HepG2 (cell line): ENCODE measurements around the gene TM9SF3. TPM values are rescaled to one million over a fixed set of nuclear protein-coding genes. Genes with fewer than 3 reads are reported as not detected.

Source experiments
- NR2F2 ChIP-seq: IDR thresholded peaks from 2 replicates; pipeline ENCODE4 v1.6.1; 2012; ENCODE audit warnings: low read depth, inconsistent platforms, borderline replicate concordance
- PAXIP1 ChIP-seq: sonication (generic); formaldehyde crosslinking; conservative IDR thresholded peaks from 2 replicates; pipeline ENCODE4 v1.4.0; 2020; ENCODE audit warnings: mild to moderate bottlenecking, missing genetic modification reagents, moderate library complexity
- SATB2 ChIP-seq: sonication (generic); formaldehyde crosslinking; IDR thresholded peaks from 2 replicates; pipeline ENCODE4 v1.5.0; 2020; ENCODE audit warnings: missing genetic modification reagents
- SOX5 ChIP-seq: IDR thresholded peaks from 2 replicates; pipeline ENCODE4 v1.6.1; 2016; ENCODE audit warnings: borderline replicate concordance
- ZNF644 ChIP-seq: IDR thresholded peaks from 2 replicates; pipeline ENCODE4 v1.6.1; 2016; ENCODE audit warnings: low read depth
- ZNF800 ChIP-seq: sonication (generic); formaldehyde crosslinking; IDR thresholded peaks from 2 replicates; pipeline ENCODE4 v1.4.0; 2020; ENCODE audit warnings: missing genetic modification reagents
- ZSCAN21 ChIP-seq: sonication (generic); formaldehyde crosslinking; IDR thresholded peaks from 2 replicates; pipeline ENCODE4 v1.8.0; 2022; ENCODE audit warnings: mild to moderate bottlenecking, missing genetic modification reagents, moderate library complexity, borderline replicate concordance
- polyA plus RNA-seq, 8 experiments: library from polyadenylated mRNA; depleted of rRNA in 3 of 8; stranded (reverse) in 7 of 8; unstranded in 1 of 8; fragments of >200 nt; fragmentation: Illumina TruSeq in 4 of 8; extraction: Trizol in 4 of 8; gene quantifications; 2 replicates each; pipeline versions ENCODE4 v1.2.1 to v1.2.3, GENCODE V29; 2011 to 2016; ENCODE audit warnings: low read depth in 4 of 8, missing spikeins in 1 of 8, mixed read lengths in 1 of 8; ENCODE audit not compliant: insufficient read depth in 1 of 8
- total RNA-seq, 5 experiments: library from RNA; depleted of rRNA; stranded (reverse); fragments of >200 nt; fragmentation: Illumina TruSeq; extraction: Trizol; gene quantifications; 2 replicates each; pipeline ENCODE4 v1.2.3, GENCODE V29; 2016; ENCODE audit warnings: low read depth in 1 of 5
- TF ChIP-seq, protein P1 (sequence below): sonication (generic); formaldehyde crosslinking; IDR thresholded peaks from 2 replicates; pipeline ENCODE4 v1.5.1; 2020; ENCODE audit warnings: mild to moderate bottlenecking, missing genetic modification reagents, borderline replicate concordance
- TF ChIP-seq, protein P2 (sequence below): sonication (generic); formaldehyde crosslinking; IDR thresholded peaks from 2 replicates; pipeline ENCODE4 v1.4.0; 2020; ENCODE audit warnings: mild to moderate bottlenecking, low read depth, missing genetic modification reagents
- TF ChIP-seq, protein P3 (sequence below): sonication (generic); formaldehyde crosslinking; IDR thresholded peaks from 2 replicates; pipeline ENCODE4 v1.4.0; 2020; ENCODE audit warnings: missing genetic modification reagents, mild to moderate bottlenecking, borderline replicate concordance
- TF ChIP-seq, protein P4 (sequence below): sonication (generic); formaldehyde crosslinking; IDR thresholded peaks from 2 replicates; pipeline ENCODE4 v1.5.1; 2020; ENCODE audit warnings: mild to moderate bottlenecking, missing genetic modification reagents, moderate library complexity

Gene TM9SF3
- total and polyA plus RNA-seq, 2 of the 13 experiments (the other 11 are each of a cell fraction or from before 2014, with no cell fraction given), result 43.8 to 120 TPM

DNA sequence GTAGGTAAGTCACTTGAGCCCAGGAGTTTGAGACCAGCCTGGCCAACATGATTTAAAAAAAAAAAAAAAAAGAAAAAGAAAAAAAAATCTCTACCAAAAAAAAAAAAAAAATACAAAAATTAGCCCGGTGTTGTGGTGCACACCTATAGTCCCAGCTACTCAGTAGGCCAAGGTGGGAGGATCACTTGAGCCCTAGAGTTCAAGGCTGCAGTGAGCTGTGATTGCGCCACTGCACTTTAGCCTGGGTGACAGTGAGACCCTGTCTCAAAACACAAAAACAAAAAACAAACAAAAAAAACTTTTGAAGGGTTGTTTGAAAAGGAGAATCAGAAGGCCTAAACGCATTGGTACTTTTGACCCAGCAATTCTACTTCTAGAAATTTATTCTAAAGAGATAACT, 86.8 kb downstream of the TM9SF3 start (continued):
- TF ChIP-seq, protein P1, sequence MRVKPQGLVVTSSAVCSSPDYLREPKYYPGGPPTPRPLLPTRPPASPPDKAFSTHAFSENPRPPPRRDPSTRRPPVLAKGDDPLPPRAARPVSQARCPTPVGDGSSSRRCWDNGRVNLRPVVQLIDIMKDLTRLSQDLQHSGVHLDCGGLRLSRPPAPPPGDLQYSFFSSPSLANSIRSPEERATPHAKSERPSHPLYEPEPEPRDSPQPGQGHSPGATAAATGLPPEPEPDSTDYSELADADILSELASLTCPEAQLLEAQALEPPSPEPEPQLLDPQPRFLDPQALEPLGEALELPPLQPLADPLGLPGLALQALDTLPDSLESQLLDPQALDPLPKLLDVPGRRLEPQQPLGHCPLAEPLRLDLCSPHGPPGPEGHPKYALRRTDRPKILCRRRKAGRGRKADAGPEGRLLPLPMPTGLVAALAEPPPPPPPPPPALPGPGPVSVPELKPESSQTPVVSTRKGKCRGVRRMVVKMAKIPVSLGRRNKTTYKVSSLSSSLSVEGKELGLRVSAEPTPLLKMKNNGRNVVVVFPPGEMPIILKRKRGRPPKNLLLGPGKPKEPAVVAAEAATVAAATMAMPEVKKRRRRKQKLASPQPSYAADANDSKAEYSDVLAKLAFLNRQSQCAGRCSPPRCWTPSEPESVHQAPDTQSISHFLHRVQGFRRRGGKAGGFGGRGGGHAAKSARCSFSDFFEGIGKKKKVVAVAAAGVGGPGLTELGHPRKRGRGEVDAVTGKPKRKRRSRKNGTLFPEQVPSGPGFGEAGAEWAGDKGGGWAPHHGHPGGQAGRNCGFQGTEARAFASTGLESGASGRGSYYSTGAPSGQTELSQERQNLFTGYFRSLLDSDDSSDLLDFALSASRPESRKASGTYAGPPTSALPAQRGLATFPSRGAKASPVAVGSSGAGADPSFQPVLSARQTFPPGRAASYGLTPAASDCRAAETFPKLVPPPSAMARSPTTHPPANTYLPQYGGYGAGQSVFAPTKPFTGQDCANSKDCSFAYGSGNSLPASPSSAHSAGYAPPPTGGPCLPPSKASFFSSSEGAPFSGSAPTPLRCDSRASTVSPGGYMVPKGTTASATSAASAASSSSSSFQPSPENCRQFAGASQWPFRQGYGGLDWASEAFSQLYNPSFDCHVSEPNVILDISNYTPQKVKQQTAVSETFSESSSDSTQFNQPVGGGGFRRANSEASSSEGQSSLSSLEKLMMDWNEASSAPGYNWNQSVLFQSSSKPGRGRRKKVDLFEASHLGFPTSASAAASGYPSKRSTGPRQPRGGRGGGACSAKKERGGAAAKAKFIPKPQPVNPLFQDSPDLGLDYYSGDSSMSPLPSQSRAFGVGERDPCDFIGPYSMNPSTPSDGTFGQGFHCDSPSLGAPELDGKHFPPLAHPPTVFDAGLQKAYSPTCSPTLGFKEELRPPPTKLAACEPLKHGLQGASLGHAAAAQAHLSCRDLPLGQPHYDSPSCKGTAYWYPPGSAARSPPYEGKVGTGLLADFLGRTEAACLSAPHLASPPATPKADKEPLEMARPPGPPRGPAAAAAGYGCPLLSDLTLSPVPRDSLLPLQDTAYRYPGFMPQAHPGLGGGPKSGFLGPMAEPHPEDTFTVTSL, result peak; percentile 45; the same call in 1 of the 2 replicates
- TF ChIP-seq, protein P2, sequence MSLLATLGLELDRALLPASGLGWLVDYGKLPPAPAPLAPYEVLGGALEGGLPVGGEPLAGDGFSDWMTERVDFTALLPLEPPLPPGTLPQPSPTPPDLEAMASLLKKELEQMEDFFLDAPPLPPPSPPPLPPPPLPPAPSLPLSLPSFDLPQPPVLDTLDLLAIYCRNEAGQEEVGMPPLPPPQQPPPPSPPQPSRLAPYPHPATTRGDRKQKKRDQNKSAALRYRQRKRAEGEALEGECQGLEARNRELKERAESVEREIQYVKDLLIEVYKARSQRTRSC (CRISPR knock-in tag), result no peak
- TF ChIP-seq NR2F2, result no peak
- TF ChIP-seq, protein P3, sequence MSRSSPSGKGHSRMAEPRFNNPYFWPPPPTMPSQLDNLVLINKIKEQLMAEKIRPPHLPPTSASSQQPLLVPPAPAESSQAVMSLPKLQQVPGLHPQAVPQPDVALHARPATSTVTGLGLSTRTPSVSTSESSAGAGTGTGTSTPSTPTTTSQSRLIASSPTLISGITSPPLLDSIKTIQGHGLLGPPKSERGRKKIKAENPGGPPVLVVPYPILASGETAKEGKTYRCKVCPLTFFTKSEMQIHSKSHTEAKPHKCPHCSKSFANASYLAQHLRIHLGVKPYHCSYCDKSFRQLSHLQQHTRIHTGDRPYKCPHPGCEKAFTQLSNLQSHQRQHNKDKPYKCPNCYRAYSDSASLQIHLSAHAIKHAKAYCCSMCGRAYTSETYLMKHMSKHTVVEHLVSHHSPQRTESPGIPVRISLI, result peak; percentile 44; the same call in 1 of the 2 replicates
- TF ChIP-seq ZNF644 (CRISPR knock-in tag), result 0 out of 2 replicates have a peak, but pooled peaks have one; percentile 32
- TF ChIP-seq, protein P4, sequence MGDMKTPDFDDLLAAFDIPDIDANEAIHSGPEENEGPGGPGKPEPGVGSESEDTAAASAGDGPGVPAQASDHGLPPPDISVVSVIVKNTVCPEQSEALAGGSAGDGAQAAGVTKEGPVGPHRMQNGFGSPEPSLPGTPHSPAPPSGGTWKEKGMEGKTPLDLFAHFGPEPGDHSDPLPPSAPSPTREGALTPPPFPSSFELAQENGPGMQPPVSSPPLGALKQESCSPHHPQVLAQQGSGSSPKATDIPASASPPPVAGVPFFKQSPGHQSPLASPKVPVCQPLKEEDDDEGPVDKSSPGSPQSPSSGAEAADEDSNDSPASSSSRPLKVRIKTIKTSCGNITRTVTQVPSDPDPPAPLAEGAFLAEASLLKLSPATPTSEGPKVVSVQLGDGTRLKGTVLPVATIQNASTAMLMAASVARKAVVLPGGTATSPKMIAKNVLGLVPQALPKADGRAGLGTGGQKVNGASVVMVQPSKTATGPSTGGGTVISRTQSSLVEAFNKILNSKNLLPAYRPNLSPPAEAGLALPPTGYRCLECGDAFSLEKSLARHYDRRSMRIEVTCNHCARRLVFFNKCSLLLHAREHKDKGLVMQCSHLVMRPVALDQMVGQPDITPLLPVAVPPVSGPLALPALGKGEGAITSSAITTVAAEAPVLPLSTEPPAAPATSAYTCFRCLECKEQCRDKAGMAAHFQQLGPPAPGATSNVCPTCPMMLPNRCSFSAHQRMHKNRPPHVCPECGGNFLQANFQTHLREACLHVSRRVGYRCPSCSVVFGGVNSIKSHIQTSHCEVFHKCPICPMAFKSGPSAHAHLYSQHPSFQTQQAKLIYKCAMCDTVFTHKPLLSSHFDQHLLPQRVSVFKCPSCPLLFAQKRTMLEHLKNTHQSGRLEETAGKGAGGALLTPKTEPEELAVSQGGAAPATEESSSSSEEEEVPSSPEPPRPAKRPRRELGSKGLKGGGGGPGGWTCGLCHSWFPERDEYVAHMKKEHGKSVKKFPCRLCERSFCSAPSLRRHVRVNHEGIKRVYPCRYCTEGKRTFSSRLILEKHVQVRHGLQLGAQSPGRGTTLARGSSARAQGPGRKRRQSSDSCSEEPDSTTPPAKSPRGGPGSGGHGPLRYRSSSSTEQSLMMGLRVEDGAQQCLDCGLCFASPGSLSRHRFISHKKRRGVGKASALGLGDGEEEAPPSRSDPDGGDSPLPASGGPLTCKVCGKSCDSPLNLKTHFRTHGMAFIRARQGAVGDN (CRISPR knock-in tag), result no peak
- no peak for TF ChIP-seq ZNF800 (CRISPR knock-in tag)
- no peak for TF ChIP-seq ZSCAN21 (CRISPR knock-in tag)
- TF ChIP-seq SATB2 (CRISPR knock-in tag), result no peak
- TF ChIP-seq PAXIP1, result peak; percentile 63
- 0 out of 2 replicates have a peak, but pooled peaks have one; percentile 13 for TF ChIP-seq SOX5 (CRISPR knock-in tag)
